OCI-LY1 (cell line): ENCODE measurements around the gene NUP98.

Experiments used
- CTCF ChIP-seq: fragments of 200-600 bp; sonication (generic), shearing (Covaris generic); IDR thresholded peaks from 2 replicates; pipeline ENCODE4 v1.5.1; 2017; ENCODE audit warnings: mild to moderate bottlenecking, antibody characterized with exemption, low read length, moderate library complexity, mixed read lengths
- EZH2 ChIP-seq: fragments of 200-600 bp; sonication (generic), shearing (Covaris generic); IDR thresholded peaks from 2 replicates; pipeline ENCODE4 v1.8.0; 2017; ENCODE audit warnings: borderline replicate concordance, mixed run types, mild to moderate bottlenecking, antibody characterized with exemption, low read length, moderate library complexity, mixed read lengths

GRCh38 chr11:3764266-3764665 is 33.1 kb downstream of the NUP98 start:
- no peak for TF ChIP-seq CTCF
- no peak for TF ChIP-seq EZH2
